ENCODE data around the gene LCN15. TPM values are rescaled to one million over a fixed set of nuclear protein-coding genes. Genes with fewer than 3 reads are reported as not detected.

The LCN15 gene
- total and polyA plus RNA-seq, 2 of the 13 experiments (the other 11 are each of a cell fraction or from before 2014, with no cell fraction given): 1.3 to 53.7 TPM

GRCh38 chr9:136794281-136794999 is 30.1 kb upstream of the LCN15 start (continued):
- TF ChIP-seq CHCHD3 (CRISPR knock-in tag; IDR thresholded peaks at IDR 0.05): no peak
- no peak for TF ChIP-seq ZFP82 (CRISPR knock-in tag; IDR thresholded peaks at IDR 0.05; ENCODE audit: borderline replicate concordance)
- TF ChIP-seq TCF7L2 (IDR thresholded peaks at IDR 0.05; ENCODE audit: low read depth, low read length): no peak
- TF ChIP-seq ZNF224 (CRISPR knock-in tag; IDR thresholded peaks at IDR 0.05): no peak
- no peak for TF ChIP-seq ZBTB40 (IDR thresholded peaks at IDR 0.05)
- no peak for TF ChIP-seq ZBTB40 (CRISPR knock-in tag; IDR thresholded peaks at IDR 0.05)
- TF ChIP-seq ZNF83 (CRISPR knock-in tag; IDR thresholded peaks at IDR 0.05; ENCODE audit: borderline replicate concordance): no peak
- TF ChIP-seq SP5 (CRISPR knock-in tag; IDR thresholded peaks at IDR 0.05; ENCODE audit: borderline replicate concordance, low read depth): no peak
- no peak for TF ChIP-seq MAFF (IDR thresholded peaks at IDR 0.05; ENCODE audit: low read depth, low read length)
- peak; percentile 36; the same call in 1 of the 2 replicates for TF ChIP-seq SAFB2 (CRISPR knock-in tag; IDR thresholded peaks at IDR 0.05; ENCODE audit: borderline replicate concordance, low read depth)
- TF ChIP-seq PHF20 (CRISPR knock-in tag; IDR thresholded peaks at IDR 0.05): no peak
- 0 out of 2 replicates have a peak, but pooled peaks have one; percentile 27 for TF ChIP-seq ZNF784 (CRISPR knock-in tag; IDR thresholded peaks at IDR 0.05; ENCODE audit: borderline replicate concordance)
- TF ChIP-seq ZNF562 (CRISPR knock-in tag; IDR thresholded peaks at IDR 0.05; ENCODE audit: borderline replicate concordance): no peak
- TF ChIP-seq MZF1 (CRISPR knock-in tag; IDR thresholded peaks at IDR 0.05; ENCODE audit: borderline replicate concordance): no peak
- TF ChIP-seq NONO (IDR thresholded peaks at IDR 0.05): no peak
- 0 out of 2 replicates have a peak, but pooled peaks have one; percentile 2 for TF ChIP-seq NONO (CRISPR knock-in tag; conservative IDR thresholded peaks at IDR 0.05)
- TF ChIP-seq RFXAP (CRISPR knock-in tag; IDR thresholded peaks at IDR 0.05; ENCODE audit: borderline replicate concordance): 0 out of 2 replicates have a peak, but pooled peaks have one; percentile 12
- no peak for TF ChIP-seq LRRFIP1 (CRISPR knock-in tag; conservative IDR thresholded peaks at IDR 0.05)
